Smooth muscle cell of the coronary artery (primary cell): ENCODE measurements around the gene TTC19. TPM values are rescaled to one million over a fixed set of nuclear protein-coding genes. Genes with fewer than 3 reads are reported as not detected.

Experiments
- total RNA-seq: library from RNA; depleted of rRNA; stranded (reverse); fragments of >200 nt; gene quantifications from 2 replicates; pipeline ENCODE4 v1.2.3, GENCODE V29; 2014; ENCODE audit warnings: low replicate concordance

The TTC19 gene, protein sequence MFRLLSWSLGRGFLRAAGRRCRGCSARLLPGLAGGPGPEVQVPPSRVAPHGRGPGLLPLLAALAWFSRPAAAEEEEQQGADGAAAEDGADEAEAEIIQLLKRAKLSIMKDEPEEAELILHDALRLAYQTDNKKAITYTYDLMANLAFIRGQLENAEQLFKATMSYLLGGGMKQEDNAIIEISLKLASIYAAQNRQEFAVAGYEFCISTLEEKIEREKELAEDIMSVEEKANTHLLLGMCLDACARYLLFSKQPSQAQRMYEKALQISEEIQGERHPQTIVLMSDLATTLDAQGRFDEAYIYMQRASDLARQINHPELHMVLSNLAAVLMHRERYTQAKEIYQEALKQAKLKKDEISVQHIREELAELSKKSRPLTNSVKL
- total RNA-seq: 21.5 and 45.9 TPM in 2 replicates

GRCh38 chr17:15999141-15999973 is at the start of gene TTC19, which contains the start of gene ZSWIM7:
Gene TTC19, plus strand, starts transcription at chr17:15999824. Its CDS starts 25 bp downstream, at chr17:15999849.
Gene ZSWIM7, minus strand, starts transcription at chr17:15999704. Its CDS starts 110 bp downstream, at chr17:15999594.

Other genes starting within 250 kb of the TTC19 start
- gene ADORA2B, start 54.7 kb upstream of the TTC19 start, total RNA-seq: 16.0 and 108 TPM in 2 replicates
- gene ZSWIM7, start 120 bp upstream of the TTC19 start, total RNA-seq: 9.7 and 35.9 TPM in 2 replicates
- gene NCOR1, start 215.7 kb downstream of the TTC19 start, total RNA-seq: 60.7 and 66.1 TPM in 2 replicates
- 9.2 and 12.6 TPM in 2 replicates for gene PIGL, start 217.4 kb downstream of the TTC19 start, total RNA-seq